H1 (cell line): ENCODE measurements around the gene ASCL5. TPM values are rescaled to one million over a fixed set of nuclear protein-coding genes. Genes with fewer than 3 reads are reported as not detected.

Experiments
- CHD1 ChIP-seq: IDR thresholded peaks from 2 replicates; pipeline ENCODE4 v1.6.1; 2012; ENCODE audit warnings: low read depth, low read length, improper control_type of control experiment
- CHD7 ChIP-seq: fragments of 300-600 bp; sonication (generic); IDR thresholded peaks from 2 replicates; pipeline ENCODE4 v1.7.1; 2012; ENCODE audit warnings: low read length, moderate library complexity, mild to moderate bottlenecking, inconsistent platforms; ENCODE audit not compliant: insufficient replicate concordance
- EGR1 ChIP-seq: IDR thresholded peaks from 2 replicates; pipeline ENCODE4 v1.6.1; 2011; ENCODE audit warnings: low read depth, low read length, borderline replicate concordance
- KDM5A ChIP-seq: fragments of 200-600 bp; IDR thresholded peaks from 2 replicates; pipeline ENCODE4 v1.7.1; 2012; ENCODE audit warnings: mild to moderate bottlenecking, low read length, inconsistent platforms, mixed read lengths
- NANOG ChIP-seq: IDR thresholded peaks from 2 replicates; pipeline ENCODE4 v1.6.1; 2011; ENCODE audit warnings: low read length, low read depth, mild to moderate bottlenecking, inconsistent platforms; ENCODE audit not compliant: insufficient read depth, poor library complexity, severe bottlenecking
- PHF8 ChIP-seq: fragments of 200-600 bp; sonication (generic); conservative IDR thresholded peaks from 2 replicates; pipeline ENCODE4 v1.7.1; 2012; ENCODE audit warnings: low read depth, mild to moderate bottlenecking, inconsistent platforms, low read length, moderate library complexity
- POU5F1 ChIP-seq: IDR thresholded peaks from 2 replicates; pipeline ENCODE4 v1.6.1; 2011; ENCODE audit warnings: low read depth, mild to moderate bottlenecking, low read length, moderate library complexity
- SP4 ChIP-seq: IDR thresholded peaks from 2 replicates; pipeline ENCODE4 v1.6.1; 2012; ENCODE audit warnings: low read length, inconsistent platforms
- SRF ChIP-seq: IDR thresholded peaks from 2 replicates; pipeline ENCODE4 v1.6.1; 2011; ENCODE audit warnings: mild to moderate bottlenecking, low read depth, low read length, moderate library complexity
- ZNF274 ChIP-seq: IDR thresholded peaks from 2 replicates; pipeline ENCODE4 v1.7.0; 2012; ENCODE audit warnings: low read length, borderline replicate concordance; ENCODE audit errors: extremely low read depth
- polyA plus RNA-seq, 7 experiments: library from polyadenylated mRNA; depleted of rRNA in 3 of 7; stranded (reverse) in 5 of 7; unstranded in 2 of 7; fragments of >200 nt in 5 of 7; fragments of 200-250 nt in 2 of 7; gene quantifications; 1 replicate in 5 of 7; 2 replicates in 1 of 7; 4 replicates in 1 of 7; pipeline versions ENCODE4 v1.2.1 to v1.2.3, GENCODE V29; 2011 to 2013; ENCODE audit warnings: missing spikeins in 2 of 7, mixed read lengths in 2 of 7
- total RNA-seq: library from RNA; stranded (reverse); fragmentation: NEBNext Ultra II Directional; extraction: Animal tissue kit (Norgen Biotek cat#: 25700); gene quantifications from 2 replicates; pipeline ENCODE4 v1.2.1, GENCODE V29; 2021

ASCL5 gene
- total and polyA plus RNA-seq, 2 of the 8 experiments (the other 6 are each of a cell fraction or from before 2014, with no cell fraction given): 0.29 to 0.41 TPM

GRCh38 chr1:201171063-201172036 is 44.4 kb upstream of the ASCL5 start (continued):
- no peak for TF ChIP-seq CHD1
- no peak for TF ChIP-seq SP4
- TF ChIP-seq PHF8: no peak; the same call in 1 of the 2 replicates
- TF ChIP-seq NANOG: no peak
- TF ChIP-seq EGR1: no peak
- TF ChIP-seq POU5F1: no peak
- no peak for TF ChIP-seq KDM5A
- no peak for TF ChIP-seq ZNF274
- no peak for TF ChIP-seq SRF
- TF ChIP-seq CHD7: no peak
